ENCODE data around the gene MIR17HG.

Gene MIR17HG

GRCh38 chr13:91369441-91369831, 21.9 kb downstream of the MIR17HG start:
- DNase-seq, result no peak

- DNase-seq, result no peak
Measured at GRCh38 chr13:91370501-91370900, 23.0 kb downstream of the MIR17HG start.

DNA sequence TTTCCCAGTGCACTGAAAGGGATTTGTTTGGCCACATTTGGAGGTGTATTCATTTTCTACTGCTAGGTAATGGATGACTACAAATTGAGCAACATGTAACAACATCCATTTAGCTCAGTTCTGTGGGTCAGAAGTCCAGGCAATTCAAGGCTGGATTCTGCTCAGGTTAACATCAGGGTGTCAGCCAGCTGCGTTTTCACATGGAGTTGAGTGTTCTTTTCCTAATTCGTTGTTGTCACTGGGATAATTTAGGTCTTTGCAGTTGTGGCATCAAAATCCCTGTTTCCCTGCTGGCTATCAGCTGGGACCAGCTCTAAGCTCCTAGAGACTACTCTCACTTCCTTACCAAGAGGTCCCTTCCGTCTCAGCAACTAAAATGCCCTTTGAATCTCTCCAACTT, 25.4 kb downstream of the MIR17HG start:
- no peak for DNase-seq

DNA sequence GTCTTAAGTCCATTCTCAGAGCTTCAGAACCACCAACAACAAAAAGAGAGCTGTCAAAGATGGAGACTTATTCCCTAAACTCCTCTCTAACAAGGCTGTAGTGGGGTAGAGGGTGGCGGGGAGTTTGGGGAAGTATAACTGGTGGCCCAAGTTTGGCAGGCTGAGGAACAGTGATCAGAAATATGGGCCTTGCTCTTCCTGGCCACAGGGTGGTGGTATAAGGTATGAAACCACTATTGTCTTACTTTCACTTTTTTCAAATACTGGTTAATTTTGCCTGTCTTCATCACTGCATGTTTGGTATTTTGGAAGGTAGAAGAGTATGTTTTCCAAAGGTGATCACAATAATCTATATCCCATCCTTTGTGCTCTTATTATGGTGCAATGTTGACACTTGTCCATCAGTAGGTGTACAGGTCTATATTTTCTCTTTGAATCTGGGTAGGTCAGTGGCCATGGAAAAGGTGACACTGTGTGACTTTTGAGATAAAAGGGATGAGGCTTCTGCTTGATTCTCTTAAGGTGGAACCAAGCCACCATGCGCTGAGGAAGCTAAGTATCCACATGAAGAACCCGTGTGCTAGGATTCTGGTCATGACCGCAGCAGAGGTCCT, 27.7 kb downstream of the MIR17HG start:
- peak; percentile 28 for DNase-seq

DNA sequence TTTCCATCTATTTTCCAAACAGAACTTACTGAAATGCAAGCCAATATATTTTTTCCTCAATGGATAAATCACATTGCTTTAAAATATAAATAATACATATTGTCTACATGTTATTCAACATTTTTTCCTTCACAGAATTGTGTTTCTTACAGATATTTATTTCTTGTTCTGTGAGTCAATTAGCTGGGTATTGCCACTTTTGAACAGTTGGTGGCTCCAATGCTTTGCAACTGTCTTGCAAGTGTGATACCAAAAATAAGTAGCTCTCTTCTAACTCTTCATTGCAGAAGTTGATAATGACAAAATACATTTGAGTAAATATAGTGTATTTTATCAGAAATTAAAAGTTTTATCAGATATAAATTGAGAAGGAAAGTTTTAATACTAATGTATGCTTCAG, 33.9 kb downstream of the MIR17HG start:
- DNase-seq, result no peak

- DNase-seq, result no peak
Measured at GRCh38 chr13:91383836-91384235, 36.3 kb downstream of the MIR17HG start.

DNA sequence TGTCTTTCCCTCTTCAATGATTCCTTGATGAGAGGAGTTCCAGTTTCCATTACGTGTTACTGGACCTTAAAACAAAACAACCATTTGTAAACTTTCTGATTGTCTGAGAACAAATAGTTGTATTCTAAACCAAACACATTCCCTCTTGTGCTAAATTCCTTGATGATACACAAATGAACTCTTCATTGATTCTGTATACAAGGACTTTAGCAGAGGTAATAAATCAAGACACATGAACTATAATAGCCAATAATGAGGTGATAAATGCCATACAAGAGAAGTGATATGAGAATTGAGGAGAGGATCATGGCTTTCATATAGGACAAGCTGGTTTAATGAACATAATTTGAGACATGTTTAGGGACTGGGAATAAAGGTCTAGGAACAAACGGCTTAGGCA, 37.4 kb downstream of the MIR17HG start:
- DNase-seq, result no peak

DNA sequence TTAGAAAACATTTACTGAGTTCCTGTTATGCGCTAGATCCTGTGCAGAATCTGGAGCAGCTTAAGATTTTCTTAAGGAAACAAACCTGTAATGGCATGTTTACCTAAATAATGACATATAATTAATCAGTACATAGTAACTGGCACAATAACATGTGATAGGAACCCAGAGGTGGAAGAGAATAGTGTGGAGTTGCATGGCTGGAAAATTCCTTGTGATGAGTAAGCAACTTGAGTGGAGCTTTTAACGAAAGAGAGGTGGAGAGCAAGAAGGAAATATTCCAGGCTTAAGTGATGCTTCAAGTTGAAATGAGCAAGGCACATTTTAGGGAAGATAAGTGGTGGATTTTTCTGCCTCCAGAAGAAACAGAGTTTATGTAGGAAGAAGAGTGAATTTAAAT, 41.7 kb downstream of the MIR17HG start:
- no peak for DNase-seq

GRCh38 chr13:91397595-91397994, 50.1 kb downstream of the MIR17HG start:
- no peak for DNase-seq

DNA sequence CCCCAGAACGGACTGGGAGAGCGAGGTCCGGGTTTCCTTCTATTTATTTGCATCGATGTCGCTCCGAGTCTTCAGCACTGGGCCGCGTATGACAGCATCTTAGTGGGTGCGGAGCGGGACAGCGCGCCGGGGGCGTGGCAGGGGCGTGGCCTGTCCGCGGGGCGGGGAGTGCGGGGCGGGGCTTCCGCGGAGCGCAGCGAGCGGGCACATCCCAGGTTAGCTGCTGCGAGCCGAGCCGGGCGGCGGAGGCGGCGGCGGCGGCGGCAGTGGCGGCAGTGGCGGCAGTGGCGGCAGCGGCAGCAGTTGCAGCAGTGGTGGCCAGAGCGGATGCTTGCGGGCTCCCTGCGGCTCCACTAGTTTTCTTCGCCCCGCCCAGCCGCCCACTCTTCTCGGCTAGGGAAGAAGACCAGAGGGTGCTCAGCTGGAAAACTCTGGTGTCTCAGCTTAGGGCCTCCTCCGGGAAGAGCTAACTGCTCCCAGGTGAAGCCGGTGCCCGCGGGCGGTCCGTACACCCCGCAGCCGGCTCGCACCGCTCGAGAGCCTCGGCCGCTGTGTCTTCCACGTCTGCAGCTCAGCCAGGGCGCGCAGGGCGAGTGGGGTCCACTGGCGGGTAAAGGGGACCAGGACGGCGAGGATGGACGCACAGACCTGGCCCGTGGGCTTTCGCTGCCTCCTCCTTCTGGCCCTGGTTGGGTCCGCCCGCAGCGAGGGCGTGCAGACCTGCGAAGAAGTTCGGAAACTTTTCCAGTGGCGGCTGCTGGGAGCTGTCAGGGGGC, 51.1 kb downstream of the MIR17HG start, which contains the start of gene GPC5:
Gene GPC5 (plus strand): TSS at position 209 of the 776 bp plus-strand sequence.
- peak; percentile 86 for DNase-seq

GRCh38 chr13:91399189-91400062, 51.9 kb downstream of the MIR17HG start:
- peak; percentile 12 for DNase-seq

DNA sequence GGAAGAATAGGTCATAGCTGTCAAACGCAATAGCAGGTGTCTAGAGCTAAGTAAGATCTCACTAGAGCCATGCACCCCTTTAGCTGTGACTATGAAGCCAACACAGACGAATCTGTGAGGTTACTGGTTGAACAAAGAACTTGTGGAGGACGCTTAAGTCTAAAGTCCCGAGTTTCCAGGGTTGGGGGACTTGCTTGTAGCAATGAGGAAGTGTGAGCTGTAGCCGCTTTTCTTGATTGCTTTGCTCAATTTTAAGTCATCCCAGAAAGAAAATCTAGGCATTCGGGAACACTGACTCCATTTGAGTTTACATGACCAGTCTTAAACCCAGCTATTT, 52.5 kb downstream of the MIR17HG start:
- DNase-seq, result no peak

GRCh38 chr13:91400671-91401070, 53.2 kb downstream of the MIR17HG start:
- DNase-seq, result no peak

- DNase-seq, result no peak
Measured at GRCh38 chr13:91401920-91402319, 54.4 kb downstream of the MIR17HG start.
